ENCODE data around the gene CIBAR2. TPM values are rescaled to one million over a fixed set of nuclear protein-coding genes. Genes with fewer than 3 reads are reported as not detected.

Gene CIBAR2
- total RNA-seq, 1 donor from 2014 or later: not detected

GRCh38 chr16:85074225-85074914 lies 37.9 kb downstream of the CIBAR2 start:
- no peak for DNase-seq

GRCh38 chr16:85072947-85073346 lies 39.3 kb downstream of the CIBAR2 start:
- Histone ChIP-seq H3K4me1 (peaks cover 6% of the 10 kb centered on the region), H3K9me3 (replicated peaks) (no peaks in the 10 kb centered on the region), H3K27ac (replicated peaks) (peak overlapping the region; percentile 16), H3K27me3 (ENCODE audit: low read depth) (no peaks in the 10 kb centered on the region), H3K4me3 (no peak overlapping the region), H3K36me3 (peaks cover 46% of the 10 kb centered on the region)
- peak; percentile 63 for DNase-seq
- TF ChIP-seq CTCF (IDR thresholded peaks at IDR 0.05; ENCODE audit: borderline replicate concordance): no peak
- intact Hi-C loops (cut with micrococcal nuclease): no loop called here

More at GRCh38 chr16:85074225-85074914, 37.9 kb downstream of the CIBAR2 start:
- H3K27me3 ChIP-seq (ENCODE audit: low read depth): no peaks in the 10 kb centered on the region
- no peaks in the 10 kb centered on the region for H3K9me3 ChIP-seq (replicated peaks)
- peaks cover 6% of the 10 kb centered on the region for H3K4me1 ChIP-seq
- TF ChIP-seq CTCF (IDR thresholded peaks at IDR 0.05; ENCODE audit: borderline replicate concordance): no peak
- intact Hi-C loops (cut with micrococcal nuclease): no loop called here
- peaks cover 48% of the 10 kb centered on the region for H3K36me3 ChIP-seq
- H3K4me3 ChIP-seq: no peak overlapping the region
- H3K27ac ChIP-seq (replicated peaks): no peak overlapping the region

- Histone ChIP-seq H3K36me3 (peaks cover 47% of the 10 kb centered on the region), H3K27me3 (ENCODE audit: low read depth) (no peaks in the 10 kb centered on the region)
- intact Hi-C loops (cut with micrococcal nuclease): no loop called here
These were observed 40.0 kb downstream of the CIBAR2 start for GRCh38 chr16:85072076-85072860.

GRCh38 chr16:85069171-85069570 lies 43.1 kb downstream of the CIBAR2 start:
- peaks cover 6% of the 10 kb centered on the region for H3K4me1 ChIP-seq
- peaks cover 37% of the 10 kb centered on the region for H3K36me3 ChIP-seq
- no peak for TF ChIP-seq CTCF (IDR thresholded peaks at IDR 0.05; ENCODE audit: borderline replicate concordance)
- DNase-seq: no peak
- no peaks in the 10 kb centered on the region for H3K9me3 ChIP-seq (replicated peaks)
- no peaks in the 10 kb centered on the region for H3K27me3 ChIP-seq (ENCODE audit: low read depth)
- H3K4me3 ChIP-seq: no peak overlapping the region
- intact Hi-C loops (cut with micrococcal nuclease): no loop called here
- H3K27ac ChIP-seq (replicated peaks): no peak overlapping the region

More at GRCh38 chr16:85072076-85072860, 40.0 kb downstream of the CIBAR2 start:
- Histone ChIP-seq H3K4me1 (peaks cover 6% of the 10 kb centered on the region), H3K27ac (replicated peaks) (peak overlapping the region; percentile 16), H3K4me3 (no peak overlapping the region), H3K9me3 (replicated peaks) (no peaks in the 10 kb centered on the region)
- no peak for DNase-seq
- no peak for TF ChIP-seq CTCF (IDR thresholded peaks at IDR 0.05; ENCODE audit: borderline replicate concordance)

GRCh38 chr16:85068746-85069145 lies 43.5 kb downstream of the CIBAR2 start:
- H3K27me3 ChIP-seq (ENCODE audit: low read depth): no peaks in the 10 kb centered on the region
- intact Hi-C loops (cut with micrococcal nuclease): no loop called here
- H3K36me3 ChIP-seq: peaks cover 37% of the 10 kb centered on the region
- H3K4me1 ChIP-seq: peaks cover 6% of the 10 kb centered on the region
- no peak for DNase-seq
- H3K9me3 ChIP-seq (replicated peaks): no peaks in the 10 kb centered on the region
- no peak for TF ChIP-seq CTCF (IDR thresholded peaks at IDR 0.05; ENCODE audit: borderline replicate concordance)
- H3K27ac ChIP-seq (replicated peaks): no peak overlapping the region
- H3K4me3 ChIP-seq: no peak overlapping the region
